Astrocyte (in vitro differentiated cells and primary cell): ENCODE measurements around the gene SKIL.

Source experiments
- CTCF ChIP-seq: IDR thresholded peaks from 2 replicates; pipeline ENCODE4 v1.5.1; 2011; ENCODE audit warnings: low read depth, mild to moderate bottlenecking, inconsistent platforms, low read length, moderate library complexity; ENCODE audit not compliant: insufficient read depth
- EZH2 ChIP-seq: IDR thresholded peaks from 2 replicates; pipeline ENCODE4 v1.6.1; 2012; ENCODE audit warnings: mild to moderate bottlenecking, low read length, inconsistent platforms; ENCODE audit not compliant: insufficient read depth

DNA sequence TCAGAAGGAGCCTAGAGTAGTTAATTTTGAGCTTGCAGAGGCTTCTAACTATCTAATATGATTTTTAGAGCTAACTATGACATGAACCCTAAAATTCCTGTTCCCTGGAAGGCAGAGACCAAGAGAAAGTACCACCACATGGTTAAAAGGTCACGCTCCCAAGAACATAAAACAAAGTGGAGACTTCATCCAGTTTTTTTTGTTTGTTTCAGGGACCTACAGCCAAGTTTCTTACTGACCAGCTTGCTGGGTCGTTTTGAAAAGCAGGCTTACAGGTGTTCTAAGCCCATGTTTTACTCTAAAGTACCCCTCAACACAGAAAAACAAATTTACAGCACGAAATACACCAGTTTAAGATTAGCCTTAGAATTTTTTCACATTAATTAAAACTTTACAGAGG is 39.6 kb upstream of the SKIL start:
- TF ChIP-seq CTCF (no peak), EZH2 (no peak)
